SW 1271 (cell line): ENCODE measurements around the gene IFITM10.
"Not testable (repeated sequence)": the region's sequence is repeated elsewhere in the genome, so short reads cannot be mapped to it uniquely, and the experiment has no call there.

Source experiments
- DNase-seq, 2 experiments: peaks; one replicate each; lab custom pipeline; 2025; lab: John Stamatoyannopoulos, UW

Gene IFITM10

GRCh38 chr11:1690167-1691025 is 60.0 kb downstream of the IFITM10 start:
- no peak for DNase-seq

DNA sequence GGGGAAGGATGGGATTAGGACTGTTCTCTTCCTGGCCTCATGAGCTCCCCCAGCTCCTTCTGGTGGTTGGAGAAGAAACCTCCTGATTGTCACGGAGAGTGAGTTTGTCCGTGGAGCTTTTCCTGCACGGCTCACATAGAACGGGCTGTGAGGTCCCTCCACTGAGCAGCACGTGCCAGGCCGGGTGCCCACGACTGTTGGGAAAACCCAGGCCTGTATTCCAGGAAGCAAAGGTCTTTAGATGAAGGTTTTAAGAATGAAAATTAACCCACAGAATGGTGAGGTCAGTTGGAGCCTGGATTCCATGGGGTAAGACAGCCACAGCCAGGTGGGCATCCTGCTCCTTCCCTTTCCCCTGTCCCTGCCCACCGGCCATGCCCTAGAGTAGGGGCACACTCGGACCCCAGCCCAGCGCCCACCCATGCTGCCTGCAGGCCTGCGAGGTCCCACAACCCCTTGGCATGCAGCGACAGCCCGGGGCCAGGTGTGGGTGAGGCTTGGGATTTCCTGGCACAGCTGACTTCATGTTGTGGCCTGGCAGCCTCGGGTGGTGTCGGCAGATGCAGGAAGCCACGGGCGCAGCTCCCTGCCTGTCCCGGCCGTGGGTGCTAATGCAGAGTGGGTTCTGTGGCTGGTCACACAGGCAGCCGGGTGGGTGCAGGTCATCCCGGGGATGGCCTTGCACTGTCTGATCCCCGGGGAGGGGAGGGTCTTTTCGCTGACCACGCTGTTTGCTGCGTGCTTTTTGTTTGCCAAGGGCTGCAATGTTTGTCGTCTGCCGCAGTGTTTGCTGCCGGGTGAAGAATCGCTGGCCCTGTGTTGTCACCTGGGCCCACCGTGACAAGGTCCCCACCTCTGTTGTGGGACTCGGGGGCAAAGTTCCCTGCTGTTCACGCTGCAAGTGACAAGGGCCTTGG is 60.9 kb downstream of the IFITM10 start:
- DNase-seq, result not testable (repeated sequence)

GRCh38 chr11:1688336-1688947 is 62.0 kb downstream of the IFITM10 start:
- not testable (repeated sequence) for DNase-seq

- DNase-seq, result not testable (repeated sequence)
These were observed 64.2 kb downstream of the IFITM10 start for GRCh38 chr11:1686220-1686619.

GRCh38 chr11:1684886-1685874 is 65.2 kb downstream of the IFITM10 start:
- not testable (repeated sequence) for DNase-seq

DNA sequence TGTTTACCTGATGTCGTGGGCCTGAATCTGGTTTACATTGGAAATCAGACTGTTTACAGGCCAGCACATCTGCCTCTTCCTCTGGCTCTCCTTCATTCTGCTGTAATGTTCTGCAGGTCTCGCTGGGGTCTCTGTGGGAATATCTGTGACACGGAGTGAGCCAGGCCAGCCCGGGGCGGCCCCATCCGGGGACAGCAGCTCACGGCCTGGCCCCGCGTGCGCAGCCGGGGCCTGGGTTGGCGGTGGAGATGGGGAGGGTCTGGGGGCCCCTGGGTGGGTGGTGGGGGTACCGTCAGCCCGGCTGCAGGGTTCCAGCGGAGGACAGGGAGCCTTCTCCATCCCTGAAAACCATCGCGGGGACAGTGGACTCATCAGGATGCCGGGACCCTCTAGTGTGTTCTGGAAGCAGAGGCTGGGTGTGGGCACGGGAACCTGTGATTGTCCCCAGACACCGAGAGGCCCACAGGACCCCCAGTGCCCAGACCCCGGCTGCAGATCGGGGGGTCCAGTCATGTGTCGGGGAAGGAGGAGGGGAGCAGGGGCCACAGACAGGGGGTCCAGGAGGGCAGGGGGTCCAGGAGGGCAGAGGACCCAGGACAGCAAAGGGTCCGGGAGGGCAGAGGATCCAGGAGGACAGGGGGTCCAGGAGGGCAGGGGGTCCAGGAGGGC is 66.4 kb downstream of the IFITM10 start:
- DNase-seq, result not testable (repeated sequence)

GRCh38 chr11:1683216-1683615 is 67.2 kb downstream of the IFITM10 start:
- not testable (repeated sequence) for DNase-seq
